Measurements from ENCODE around the gene ENOX1. TPM values are rescaled to one million over a fixed set of nuclear protein-coding genes. Genes with fewer than 3 reads are reported as not detected.

The ENOX1 gene
- polyA plus RNA-seq, 2 of the 4 experiments (the other 2 are of a cell fraction), result 0.28 to 0.41 TPM

GRCh38 chr13:43166644-43167457, 619.9 kb downstream of the ENOX1 start:
- TF ChIP-seq SMC3 (IDR thresholded peaks at IDR 0.05) (no peak), EHMT2 (IDR thresholded peaks at IDR 0.05; ENCODE audit: low read depth) (no peak), MYC (IDR thresholded peaks at IDR 0.05; ENCODE audit: borderline replicate concordance, low read length) (no peak), RAD21 (conservative IDR thresholded peaks at IDR 0.05 in 1 of 2, IDR thresholded peaks at IDR 0.05 in 1 of 2) (no peak)
- ATAC-seq (no peak), FAIRE-seq (no peak), DNase-seq (ENCODE audit: low read depth in 1 of 2, low spot score in 1 of 2) (no peak)
- H3K9me3 ChIP-seq, result no peaks in the 10 kb centered on the region
- no peaks in the 10 kb centered on the region for H3K4me1 ChIP-seq
- H3K27ac ChIP-seq, result no peak overlapping the region
- POLR2A ChIA-PET, result no interaction called here
- H3K4me3 ChIP-seq, result no peak overlapping the region
- 48% methylated on average over 6 of the region's 6 CpGs for WGBS (ENCODE audit: missing lambda C conversion rate)
- no peak overlapping the region for H3K4me2 ChIP-seq
- CTCF ChIA-PET, result no interaction called here

Small RNA genes within 50 kb of the gene (small RNA-seq; reads per million reads assigned to genes)
- 0 reads per million in 6 experiments for gene AL162713.1

Other genes starting within 250 kb of the ENOX1 start
- gene CCDC122, start 92.8 kb upstream of the ENOX1 start, polyA plus RNA-seq (2011; rRNA removed), result 2.6 and 2.7 TPM in 2 replicates
- 4.3 to 6.4 TPM (median 4.5 TPM) in 3 replicates for gene CCDC122, start 92.8 kb upstream of the ENOX1 start, polyA plus RNA-seq (2017; fragmentation: RNase III; extraction: RNeasy Plus Mini Kit Qiagen cat#74134 plus additional on column Dnase treatment)
- gene LACC1, start 92.9 kb upstream of the ENOX1 start, polyA plus RNA-seq (2011; rRNA removed), result 2.9 and 4.8 TPM in 2 replicates
- gene LACC1, start 92.9 kb upstream of the ENOX1 start, polyA plus RNA-seq (2017; fragmentation: RNase III; extraction: RNeasy Plus Mini Kit Qiagen cat#74134 plus additional on column Dnase treatment), result 2.2 to 3.0 TPM (median 2.8 TPM) in 3 replicates